CD14-positive monocyte (primary cell): ENCODE measurements around the gene ZP1. TPM values are rescaled to one million over a fixed set of nuclear protein-coding genes. Genes with fewer than 3 reads are reported as not detected.

Experiments
- DNase-seq, 3 donors: peaks; one replicate each; pipeline ENCODE4 v3.0.0-alpha.2; 2011 to 2022
- H2AFZ ChIP-seq: 2 replicates; pipeline ENCODE4 v1.6.0; 2012; ENCODE audit warnings: mild to moderate bottlenecking, low read depth, low read length, inconsistent platforms; ENCODE audit not compliant: insufficient read depth, poor library complexity, severe bottlenecking
- H3K27ac ChIP-seq, 2 donors: 1 replicate in 1 of 2; 2 replicates in 1 of 2; pipeline ENCODE4 v1.5.1; 2012 to 2013; ENCODE audit warnings: low read length in 2 of 2, control low read depth in 1 of 2, inconsistent platforms in 1 of 2, low read depth in 1 of 2, mild to moderate bottlenecking in 1 of 2
- H3K27me3 ChIP-seq, 2 donors: one replicate each; pipeline versions ENCODE4 v1.6.0 to v1.6.1; 2011 to 2013; ENCODE audit warnings: low read length in 2 of 2; ENCODE audit not compliant: control insufficient read depth in 2 of 2, insufficient read depth in 2 of 2
- H3K36me3 ChIP-seq, 2 donors: replicated peaks in 1 of 2; 1 replicate in 1 of 2; 2 replicates in 1 of 2; pipeline versions ENCODE4 v1.5.1 to v1.6.1; 2012 to 2013; ENCODE audit warnings: low read length in 2 of 2, control low read depth in 1 of 2, inconsistent platforms in 1 of 2, mild to moderate bottlenecking in 1 of 2; ENCODE audit not compliant: insufficient read depth in 2 of 2, control insufficient read depth in 1 of 2
- H3K4me1 ChIP-seq, 2 donors: 1 replicate in 1 of 2; 2 replicates in 1 of 2; pipeline versions ENCODE4 v1.5.1 to v1.6.1; 2012 to 2013; ENCODE audit warnings: low read length in 2 of 2, control low read depth in 1 of 2, inconsistent platforms in 1 of 2, mild to moderate bottlenecking in 1 of 2, moderate library complexity in 1 of 2; ENCODE audit not compliant: insufficient read depth in 2 of 2, control insufficient read depth in 1 of 2
- H3K4me2 ChIP-seq: replicated peaks from 2 replicates; pipeline ENCODE3; 2012; ENCODE audit warnings: low read length, moderate library complexity, mild to moderate bottlenecking; ENCODE audit not compliant: poor library complexity, severe bottlenecking; ENCODE audit errors: extremely low read depth
- H3K4me3 ChIP-seq, 3 experiments: fragments of 200-600 bp in 1 of 3; sonication (generic) in 1 of 3; replicated peaks in 1 of 3; 1 replicate in 2 of 3; 2 replicates in 1 of 3; pipeline ENCODE4 v1.5.1; 2011 to 2013; ENCODE audit warnings: low read length in 3 of 3, mild to moderate bottlenecking in 3 of 3, control low read depth in 2 of 3, low read depth in 2 of 3, inconsistent platforms in 1 of 3, moderate library complexity in 1 of 3
- H3K79me2 ChIP-seq: 2 replicates; pipeline ENCODE4 v1.6.0; 2012; ENCODE audit warnings: mild to moderate bottlenecking, control low read depth, inconsistent platforms, low read length, moderate library complexity; ENCODE audit not compliant: insufficient read depth
- H3K9ac ChIP-seq: 2 replicates; pipeline ENCODE4 v1.6.0; 2017; ENCODE audit warnings: low read length, mild to moderate bottlenecking; ENCODE audit not compliant: insufficient read depth, poor library complexity, severe bottlenecking
- H3K9me3 ChIP-seq, 2 donors: replicated peaks in 1 of 2; 1 replicate in 1 of 2; 2 replicates in 1 of 2; pipeline versions ENCODE4 v1.5.1 to v1.6.1; 2012 to 2013; ENCODE audit warnings: low read length in 2 of 2, control low read depth in 1 of 2; ENCODE audit not compliant: control insufficient read depth in 1 of 2, insufficient read depth in 1 of 2
- H4K20me1 ChIP-seq: 2 replicates; pipeline ENCODE4 v1.6.0; 2012; ENCODE audit warnings: mild to moderate bottlenecking, low read length, control low read depth, moderate library complexity; ENCODE audit not compliant: insufficient read depth
- H3K27ac Mint-ChIP-seq, 7 donors: one replicate each; pipeline ENCODE4 v1.8.0; 2020; ENCODE audit warnings: mild to moderate bottlenecking in 7 of 7, mixed read lengths in 7 of 7, moderate library complexity in 6 of 7, inconsistent platforms in 2 of 7
- H3K27me3 Mint-ChIP-seq, 3 donors: one replicate each; pipeline ENCODE4 v1.8.0; 2021 to 2022; ENCODE audit warnings: low read depth in 3 of 3, mild to moderate bottlenecking in 3 of 3, mixed read lengths in 3 of 3, moderate library complexity in 3 of 3, inconsistent platforms in 1 of 3
- H3K36me3 Mint-ChIP-seq, 2 donors: one replicate each; pipeline ENCODE4 v1.8.0; 2020; ENCODE audit warnings: mixed read lengths in 2 of 2, inconsistent platforms in 1 of 2, mild to moderate bottlenecking in 1 of 2
- H3K4me1 Mint-ChIP-seq: one replicate; pipeline ENCODE4 v1.8.0; 2020; ENCODE audit warnings: mild to moderate bottlenecking, mixed read lengths
- H3K4me3 Mint-ChIP-seq, 2 donors: one replicate each; pipeline ENCODE4 v1.8.0; 2020; ENCODE audit warnings: mild to moderate bottlenecking in 2 of 2, mixed read lengths in 2 of 2, moderate library complexity in 1 of 2
- H3K9me3 Mint-ChIP-seq, 7 donors: one replicate each; pipeline ENCODE4 v1.8.0; 2020 to 2022; ENCODE audit warnings: mixed read lengths in 7 of 7, mild to moderate bottlenecking in 6 of 7, moderate library complexity in 6 of 7, inconsistent platforms in 2 of 7
- WGBS: methylation state at CpG from one replicate; pipeline ENCODE4 v1.1.5; 2013; ENCODE audit warnings: missing lambda C conversion rate; ENCODE audit not compliant: insufficient coverage; 5-methylcytosine and 5-hydroxymethylcytosine counted together
- intact Hi-C, 2 donors: fragments of 100-400 bp; cut with micrococcal nuclease; formaldehyde crosslinking; loops; one replicate each; pipeline versions ENCODE4 v1.15.0 to v1.15.1; 2023
- polyA plus RNA-seq, 3 donors: library from polyadenylated mRNA; depleted of rRNA in 1 of 3; unstranded in 2 of 3; stranded (reverse) in 1 of 3; fragments of 300-500 nt in 2 of 3; fragments of >200 nt in 1 of 3; fragmentation: Illumina TruSeq in 2 of 3; gene quantifications; 1 replicate in 2 of 3; 2 replicates in 1 of 3; pipeline ENCODE4 v1.2.3, GENCODE V29; 2012 to 2021
- TF ChIP-seq, protein P1 (sequence below): fragments of 200-600 bp; IDR thresholded peaks from one replicate; pipeline ENCODE4 v1.8.0; 2022; ENCODE audit warnings: antibody characterized with exemption, mild to moderate bottlenecking

Gene ZP1
- polyA plus RNA-seq, 3 donors: 0.09 to 0.40 TPM; not detected in 1

DNA sequence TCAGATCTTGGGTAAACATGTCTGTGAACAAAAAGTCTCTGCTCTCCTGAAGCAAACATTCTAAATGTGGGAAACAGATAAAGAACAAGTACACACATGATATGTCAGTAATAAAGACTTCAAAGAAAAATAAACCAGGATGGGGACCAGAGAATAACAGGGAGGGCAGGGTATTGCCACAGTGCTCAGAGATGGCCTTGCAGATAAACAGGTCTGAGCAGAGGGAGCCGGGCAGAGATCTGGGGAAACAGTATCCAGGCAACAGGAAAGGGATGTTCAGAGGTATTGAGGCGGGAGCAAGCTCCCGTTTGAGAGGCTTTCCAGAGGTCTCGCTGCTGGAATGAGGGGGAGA lies 22.5 kb upstream of the ZP1 start:
- Histone ChIP-seq H3K27ac (peak overlapping the region in 1 of 2 donors; percentile 10), H3K9me3 (no peaks in the 10 kb centered on the region), H3K27me3 (no peaks in the 10 kb centered on the region), H3K9ac (no peak overlapping the region), H4K20me1 (no peaks in the 10 kb centered on the region), H3K4me2 (no peak overlapping the region), H2AFZ (no peak overlapping the region), H3K36me3 (peaks cover 25 to 26% of the 10 kb centered on the region in 2 donors), H3K79me2 (peaks cover 31% of the 10 kb centered on the region), H3K4me1 (peaks cover 33 to 46% of the 10 kb centered on the region in 2 donors), H3K4me3 (no peak overlapping the region)
- Mint-ChIP-seq H3K27me3 (peaks cover 0 to 4% (median 0%) of the 10 kb centered on the region in 3 donors), H3K27ac (peak overlapping the region in 2 of 7 donors; percentile 7 to 39), H3K9me3 (no peaks in the 10 kb centered on the region), H3K4me3 (no peak overlapping the region), H3K4me1 (peaks cover 49% of the 10 kb centered on the region), H3K36me3 (peaks cover 33 to 35% of the 10 kb centered on the region in 2 donors)
- intact Hi-C loops: loop anchor here in 1 of 2 donors (5.0 kb wide), 1 partner anchor 62 kb away; the partner anchor contains the start of gene PRPF19
- WGBS: 71% methylated on average over 4 of the region's 4 CpGs
- TF ChIP-seq, protein P1, sequence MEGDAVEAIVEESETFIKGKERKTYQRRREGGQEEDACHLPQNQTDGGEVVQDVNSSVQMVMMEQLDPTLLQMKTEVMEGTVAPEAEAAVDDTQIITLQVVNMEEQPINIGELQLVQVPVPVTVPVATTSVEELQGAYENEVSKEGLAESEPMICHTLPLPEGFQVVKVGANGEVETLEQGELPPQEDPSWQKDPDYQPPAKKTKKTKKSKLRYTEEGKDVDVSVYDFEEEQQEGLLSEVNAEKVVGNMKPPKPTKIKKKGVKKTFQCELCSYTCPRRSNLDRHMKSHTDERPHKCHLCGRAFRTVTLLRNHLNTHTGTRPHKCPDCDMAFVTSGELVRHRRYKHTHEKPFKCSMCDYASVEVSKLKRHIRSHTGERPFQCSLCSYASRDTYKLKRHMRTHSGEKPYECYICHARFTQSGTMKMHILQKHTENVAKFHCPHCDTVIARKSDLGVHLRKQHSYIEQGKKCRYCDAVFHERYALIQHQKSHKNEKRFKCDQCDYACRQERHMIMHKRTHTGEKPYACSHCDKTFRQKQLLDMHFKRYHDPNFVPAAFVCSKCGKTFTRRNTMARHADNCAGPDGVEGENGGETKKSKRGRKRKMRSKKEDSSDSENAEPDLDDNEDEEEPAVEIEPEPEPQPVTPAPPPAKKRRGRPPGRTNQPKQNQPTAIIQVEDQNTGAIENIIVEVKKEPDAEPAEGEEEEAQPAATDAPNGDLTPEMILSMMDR: no peak
- no peak for DNase-seq

DNA sequence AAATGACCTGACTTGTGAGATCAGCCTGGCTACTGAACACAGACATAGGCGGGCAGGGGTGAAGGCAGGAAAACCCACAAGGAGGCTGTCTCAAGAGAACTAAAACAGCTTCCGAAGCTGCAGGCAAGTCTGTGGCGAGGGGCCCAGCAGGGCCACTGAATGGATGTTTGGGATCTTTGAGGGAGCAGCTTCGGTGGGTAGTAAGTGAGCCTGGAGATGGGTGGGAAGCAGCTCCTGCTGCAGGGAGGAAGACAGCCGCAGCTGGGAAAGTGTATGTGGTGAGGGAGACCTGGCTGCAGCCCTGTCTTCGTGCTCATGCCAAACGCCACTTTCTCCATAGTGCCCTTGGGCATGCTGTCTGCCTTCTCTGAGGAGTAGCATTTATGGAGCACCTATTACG lies 22.0 kb upstream of the ZP1 start:
- Histone ChIP-seq H3K4me1 (peaks cover 33 to 46% of the 10 kb centered on the region in 2 donors), H4K20me1 (no peaks in the 10 kb centered on the region), H3K36me3 (peaks cover 30 to 31% of the 10 kb centered on the region in 2 donors), H3K9me3 (no peaks in the 10 kb centered on the region), H3K4me3 (no peak overlapping the region), H3K4me2 (no peak overlapping the region), H3K79me2 (peaks cover 31% of the 10 kb centered on the region), H3K9ac (no peak overlapping the region), H3K27me3 (no peaks in the 10 kb centered on the region), H2AFZ (no peak overlapping the region), H3K27ac (peak overlapping the region in 1 of 2 donors; percentile 10)
- TF ChIP-seq, protein P1: no peak
- peak overlapping the region in 2 of 7 donors; percentile 7 to 39 for H3K27ac Mint-ChIP-seq
- intact Hi-C loops: no loop called here
- no peak for DNase-seq
- peaks cover 0 to 4% (median 0%) of the 10 kb centered on the region in 3 donors for H3K27me3 Mint-ChIP-seq
- H3K4me1 Mint-ChIP-seq: peaks cover 49% of the 10 kb centered on the region
- WGBS: 90% methylated on average over 6 of the region's 8 CpGs
- H3K9me3 Mint-ChIP-seq: no peaks in the 10 kb centered on the region
- H3K4me3 Mint-ChIP-seq: no peak overlapping the region
- H3K36me3 Mint-ChIP-seq: peaks cover 37 to 40% of the 10 kb centered on the region in 2 donors
